Ovary (tissue), 9 donors: ENCODE results near the gene CSMD2. TPM values are rescaled to one million over a fixed set of nuclear protein-coding genes. Genes with fewer than 3 reads are reported as not detected.

ENCODE experiments used
- DNase-seq, 5 donors: peaks; one replicate each; pipeline ENCODE4 v3.0.0-alpha.2; 2019 to 2020
- H3K27ac ChIP-seq, 2 donors: fragments of 200-600 bp; one replicate each; pipeline versions ENCODE4 v1.5.1 to v1.8.0; 2019 to 2022
- H3K27me3 ChIP-seq: fragments of 200-600 bp; one replicate; pipeline ENCODE4 v1.8.0; 2022
- H3K36me3 ChIP-seq: fragments of 200-600 bp; sonication (generic); one replicate; pipeline ENCODE4 v1.5.1; 2019
- H3K4me1 ChIP-seq: one replicate; pipeline ENCODE4 v1.8.1; 2013; ENCODE audit warnings: mild to moderate bottlenecking, moderate library complexity; ENCODE audit not compliant: insufficient read depth
- H3K4me3 ChIP-seq: fragments of 200-600 bp; sonication (generic); one replicate; pipeline ENCODE4 v1.5.1; 2017
- H3K9me3 ChIP-seq, 2 donors: fragments of 200-600 bp in 1 of 2; sonication (generic) in 1 of 2; one replicate each; pipeline versions ENCODE4 v1.5.1 to v1.8.1; 2013 to 2019; ENCODE audit warnings: mild to moderate bottlenecking in 1 of 2, moderate library complexity in 1 of 2
- CTCF ChIP-seq, 3 donors: fragments of 450-650 bp in 2 of 3; fragments of 200-600 bp in 1 of 3; IDR thresholded peaks; one replicate each; pipeline versions ENCODE4 v1.5.1 to v1.8.0; 2016 to 2022; ENCODE audit warnings: antibody characterized with exemption in 3 of 3, mild to moderate bottlenecking in 1 of 3
- EP300 ChIP-seq: sonication (generic); formaldehyde crosslinking; IDR thresholded peaks from one replicate; pipeline ENCODE4 v1.6.1; 2017; ENCODE audit warnings: antibody characterized with exemption
- POLR2A ChIP-seq: fragments of 450-650 bp; IDR thresholded peaks from one replicate; pipeline ENCODE4 v1.6.1; 2017; ENCODE audit warnings: antibody characterized with exemption, mild to moderate bottlenecking, moderate library complexity
- WGBS, 3 donors: extraction: QIAGEN DNeasy Blood & Tissue Kit in 1 of 3; methylation state at CpG; one replicate each; pipeline versions ENCODE4 v1.1.5 to v1.1.7; 2013 to 2017; 5-methylcytosine and 5-hydroxymethylcytosine counted together
- intact Hi-C, 4 donors: fragments of 100-400 bp; cut with DNase I; formaldehyde crosslinking; loops; one replicate each; pipeline versions ENCODE4 v1.11.0 to v1.15.1; 2022 to 2023
- polyA plus RNA-seq, 2 donors: library from polyadenylated mRNA; stranded (reverse); fragments of 200-250 nt in 1 of 2; fragments of 350-450 nt in 1 of 2; fragmentation: Illumina TruSeq in 1 of 2; extraction: RNeasy Lipid Tissue Mini Kit (QIAGEN cat#74804) in 1 of 2; gene quantifications; one replicate each; pipeline ENCODE4 v1.2.3, GENCODE V29; 2013 to 2014
- total RNA-seq, 7 donors: library from RNA; depleted of rRNA in 2 of 7; stranded (reverse); fragments of >200 nt in 2 of 7; fragmentation: NEBNext Ultra II Directional in 3 of 7; extraction: Animal tissue kit (Norgen Biotek cat#: 25700) in 3 of 7; gene quantifications; one replicate each; pipeline versions ENCODE4 v1.1.0 to v1.2.4, GENCODE V29; 2016 to 2023
- donor health status: DM: no; HTN: no; CAD: no; lungs with moderate emphysema.
- donor health status: DM: no; HTN: no; CAD: no.
- donor health status: Bipolar disorder and iron deficiency.
- donor health status: DM: yes; HTN: yes; CAD: no.
- donor health status: DM: no; HTN: no; CAD: no.
- donor health status: DM: yes; HTN: yes; CAD: no.

The CSMD2 gene
- total and polyA plus RNA-seq, 9 donors: 0.04 to 1.6 (median 0.18) TPM; not detected in 3

DNA sequence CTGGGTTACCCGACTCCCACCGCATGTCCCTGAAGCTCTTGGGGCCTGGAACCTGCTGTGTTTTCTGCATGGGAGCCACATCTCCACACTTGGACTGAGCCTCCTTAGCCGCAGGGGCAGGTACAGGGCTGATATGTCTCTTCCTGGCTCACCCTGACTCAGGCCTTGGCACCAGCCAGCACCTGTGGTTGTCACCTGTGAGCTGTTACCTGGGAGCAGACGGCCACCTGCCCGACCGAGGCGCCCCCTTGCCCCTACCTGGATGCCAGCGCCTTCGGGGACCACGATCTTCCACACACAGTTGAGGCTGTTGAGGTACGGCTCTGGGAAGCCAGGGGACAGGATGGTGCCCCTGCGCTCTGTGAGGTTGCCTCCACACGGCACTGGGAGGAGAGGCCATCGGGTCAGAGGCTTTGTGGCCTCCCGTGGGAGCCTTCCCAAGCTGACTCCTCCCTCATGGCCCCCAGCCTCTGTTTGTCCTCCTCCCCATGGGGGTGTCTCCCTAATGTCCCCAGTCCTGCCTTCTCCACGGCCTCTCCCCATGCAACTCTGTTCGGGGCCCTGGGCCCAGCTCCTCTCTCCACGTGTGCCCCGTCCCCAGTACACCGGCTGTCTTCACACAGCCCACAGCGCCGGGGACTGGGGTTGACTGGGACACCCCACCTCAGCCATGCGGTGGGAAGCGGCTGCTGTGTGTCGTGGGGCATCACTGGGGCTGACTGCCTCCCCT is 540.6 kb downstream of the CSMD2 start:
- Histone ChIP-seq H3K4me3 (no peak overlapping the region), H3K4me1 (no peaks in the 10 kb centered on the region), H3K9me3 (no peaks in the 10 kb centered on the region), H3K27me3 (no peaks in the 10 kb centered on the region), H3K36me3 (no peaks in the 10 kb centered on the region), H3K27ac (no peak overlapping the region)
- WGBS, 3 donors: 91 to 97% (median 94%) methylated on average over 21 to 25 of the region's 25 CpGs
- intact Hi-C loops: no loop called here
- no peak for DNase-seq
- no peak for TF ChIP-seq CTCF (IDR thresholded peaks at IDR 0.05)
- TF ChIP-seq EP300: no peak
- TF ChIP-seq POLR2A: no peak

- no peak overlapping the region for H3K4me3 ChIP-seq
- no peaks in the 10 kb centered on the region for H3K36me3 ChIP-seq
- no peaks in the 10 kb centered on the region for H3K4me1 ChIP-seq
- H3K9me3 ChIP-seq: no peaks in the 10 kb centered on the region
- TF ChIP-seq POLR2A: no peak
- TF ChIP-seq EP300: no peak
- TF ChIP-seq CTCF (IDR thresholded peaks at IDR 0.05): no peak
- DNase-seq: no peak
- 80 to 87% (median 83%) methylated on average over 4 of the region's 4 CpGs for WGBS, 3 donors
- intact Hi-C loops: no loop called here
- H3K27me3 ChIP-seq: no peaks in the 10 kb centered on the region
- no peak overlapping the region for H3K27ac ChIP-seq
Observed at GRCh38 chr1:33623811-33624210, 541.2 kb downstream of the CSMD2 start.

- H3K27me3 ChIP-seq: no peaks in the 10 kb centered on the region
- H3K9me3 ChIP-seq: no peaks in the 10 kb centered on the region
- H3K4me3 ChIP-seq: no peak overlapping the region
- H3K4me1 ChIP-seq: no peaks in the 10 kb centered on the region
- intact Hi-C loops: no loop called here
- no peaks in the 10 kb centered on the region for H3K36me3 ChIP-seq
- no peak overlapping the region for H3K27ac ChIP-seq
- WGBS, 3 donors: 84 to 92% (median 84%) methylated on average over 1 of the region's 1 CpG
- no peak for DNase-seq
- TF ChIP-seq EP300 (no peak), CTCF (IDR thresholded peaks at IDR 0.05) (no peak), POLR2A (no peak)
Observed at GRCh38 chr1:33622757-33623156, 542.3 kb downstream of the CSMD2 start.

GRCh38 chr1:33618636-33619035 is 546.4 kb downstream of the CSMD2 start:
- no peaks in the 10 kb centered on the region for H3K9me3 ChIP-seq
- DNase-seq: no peak
- no peak for TF ChIP-seq EP300
- no peak for TF ChIP-seq CTCF (IDR thresholded peaks at IDR 0.05)
- no peak for TF ChIP-seq POLR2A
- intact Hi-C loops: loop anchor here in 2 of 4 donors (10.0 kb wide), 1 partner anchor 524 kb away; no protein-coding TSS in a partner anchor
- no peaks in the 10 kb centered on the region for H3K27me3 ChIP-seq
- WGBS, 3 donors: 89 to 100% (median 94%) methylated on average over 1 of the region's 1 CpG
- no peak overlapping the region for H3K4me3 ChIP-seq
- H3K36me3 ChIP-seq: no peaks in the 10 kb centered on the region
- H3K4me1 ChIP-seq: no peaks in the 10 kb centered on the region
- no peak overlapping the region for H3K27ac ChIP-seq
